ENCODE measurements around the gene ECM2. TPM values are rescaled to one million over a fixed set of nuclear protein-coding genes. Genes with fewer than 3 reads are reported as not detected.

Gene ECM2
- total and polyA plus RNA-seq, 2 of the 13 experiments (the other 11 are each of a cell fraction or from before 2014, with no cell fraction given): 0.37 TPM; not detected in 1

GRCh38 chr9:92534204-92534603 is 1.6 kb downstream of the ECM2 start (continued):
- TF ChIP-seq NR0B2 (CRISPR knock-in tag; IDR thresholded peaks at IDR 0.05): no peak
- TF ChIP-seq ZNF12 (CRISPR knock-in tag; IDR thresholded peaks at IDR 0.05): no peak
- TF ChIP-seq HNF1A (IDR thresholded peaks at IDR 0.05; ENCODE audit: low read depth): no peak
- TF ChIP-seq HNF1A (CRISPR knock-in tag; IDR thresholded peaks at IDR 0.05; ENCODE audit: borderline replicate concordance): no peak
- TF ChIP-seq ZMYM3 (CRISPR knock-in tag; IDR thresholded peaks at IDR 0.05): no peak

GRCh38 chr9:92530893-92531292 is 4.9 kb downstream of the ECM2 start:
- in situ Hi-C loops (cut with HindIII; ENCODE audit: extremely low pct_ligation_motif_present, low pct_unique_long_range_greater_than_20kb): no loop called here
- H3K79me2 ChIP-seq (ENCODE audit: insufficient read depth, low read length): no peaks in the 10 kb centered on the region
- BruUV-seq (replicated peaks): no TSS peak
- peaks cover 17% of the 10 kb centered on the region for H3K4me1 ChIP-seq (ENCODE audit: insufficient read depth, low read length)
- H3K4me3 ChIP-seq (replicated peaks in 1 of 3; ENCODE audit: insufficient read depth in 1 of 3, low read depth in 2 of 3, low read length in 3 of 3): no peak overlapping the region
- no peaks in the 10 kb centered on the region for H3K36me3 ChIP-seq (replicated peaks in 1 of 2; ENCODE audit: control insufficient read depth in 1 of 2, insufficient read depth in 2 of 2, low read length in 2 of 2)
- H3K27ac ChIP-seq (ENCODE audit: extremely low read length, insufficient read depth, low read length): no peak overlapping the region
- intact Hi-C loops (cut with micrococcal nuclease; ENCODE audit: unreplicated experiment): no loop called here
- FAIRE-seq: no peak
- no peaks in the 10 kb centered on the region for H3K9me3 ChIP-seq (ENCODE audit: low read length)
- POLR2A ChIA-PET: no interaction called here
- no peak overlapping the region for H2AFZ ChIP-seq (ENCODE audit: low read length)
- ATAC-seq: no peak
- DNase-seq (ENCODE audit: low spot score): no peak
- H3K4me2 ChIP-seq (ENCODE audit: low read depth, low read length): no peak overlapping the region
- H3K27me3 ChIP-seq (ENCODE audit: control insufficient read depth in 1 of 2, insufficient read depth in 2 of 2, low read length in 2 of 2): no peaks in the 10 kb centered on the region
- H3K9ac ChIP-seq (ENCODE audit: insufficient read depth, low read depth, low read length): no peak overlapping the region
- H4K20me1 ChIP-seq (ENCODE audit: insufficient read depth, low read length): no peaks in the 10 kb centered on the region
- CTCF ChIA-PET (ENCODE audit: low intra/inter-chr PET ratio, low total read pairs): no interaction called here
- TF ChIP-seq ZNF407 (CRISPR knock-in tag; IDR thresholded peaks at IDR 0.05; ENCODE audit: not compliant biosample characterization): no peak
- TF ChIP-seq ZNF333 (CRISPR knock-in tag; IDR thresholded peaks at IDR 0.05; ENCODE audit: borderline replicate concordance): no peak
- no peak for TF ChIP-seq AGO1 (IDR thresholded peaks at IDR 0.05; ENCODE audit: low read depth, low read length, poor library complexity, severe bottlenecking)
- TF ChIP-seq ZNF839 (CRISPR knock-in tag; IDR thresholded peaks at IDR 0.05; ENCODE audit: borderline replicate concordance): no peak
- TF ChIP-seq ZFP36L2 (CRISPR knock-in tag; IDR thresholded peaks at IDR 0.05): no peak
- TF ChIP-seq NR2F6 (IDR thresholded peaks at IDR 0.05): no peak
- no peak for TF ChIP-seq NR2F6 (CRISPR knock-in tag; IDR thresholded peaks at IDR 0.05)

Measured in HepG2 (cell line).